ENCODE results near the gene NEK10.

NEK10 gene

DNA sequence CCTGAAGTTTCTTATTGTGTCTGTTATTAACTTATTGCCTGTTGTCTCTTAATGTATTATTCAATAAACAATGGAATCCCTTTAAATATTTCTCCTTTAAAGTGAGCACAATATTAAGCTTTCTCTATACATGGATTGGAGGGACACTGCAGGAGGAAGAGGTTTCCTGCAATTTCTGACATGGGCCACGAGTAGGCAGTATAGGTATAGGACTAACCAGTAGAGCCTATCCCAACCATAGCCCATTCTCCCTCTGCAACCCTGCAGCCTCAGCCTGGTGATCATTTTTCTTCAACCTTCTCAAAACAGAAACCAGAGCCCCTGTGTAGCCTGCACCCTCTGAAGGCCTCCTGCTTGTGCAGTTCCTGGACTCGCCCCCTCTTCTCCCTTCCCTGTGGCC lies 124.8 kb downstream of the NEK10 start:
- FAIRE-seq (no peak), DNase-seq (ENCODE audit: low spot score) (no peak)

GRCh38 chr3:27239951-27240350 lies 129.2 kb downstream of the NEK10 start:
- FAIRE-seq, result no peak
- DNase-seq (ENCODE audit: low spot score), result no peak

DNA sequence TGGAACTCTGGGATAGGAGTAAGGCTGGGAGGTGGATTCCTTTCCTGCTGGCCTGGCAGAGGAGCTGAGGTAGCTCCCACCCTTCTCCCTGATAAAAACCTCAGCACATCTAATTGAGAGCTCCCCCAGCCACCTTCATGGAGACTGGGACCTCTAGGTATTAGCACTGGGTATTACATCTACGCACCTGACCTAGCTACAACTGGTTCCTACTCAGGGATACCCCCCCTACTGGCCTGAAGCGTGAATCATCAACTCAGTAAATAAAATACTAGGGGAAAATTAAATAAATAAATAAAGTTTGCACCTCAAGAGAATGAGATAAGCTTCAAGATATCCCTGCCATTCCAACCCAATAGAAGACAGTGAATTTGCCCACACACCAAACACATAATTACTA lies 140.4 kb downstream of the NEK10 start:
- FAIRE-seq (no peak), DNase-seq (ENCODE audit: low spot score) (no peak)

- no peak for FAIRE-seq
- DNase-seq (ENCODE audit: low spot score), result peak; percentile 14
Measured at GRCh38 chr3:27224197-27224596, 145.0 kb downstream of the NEK10 start.

DNA sequence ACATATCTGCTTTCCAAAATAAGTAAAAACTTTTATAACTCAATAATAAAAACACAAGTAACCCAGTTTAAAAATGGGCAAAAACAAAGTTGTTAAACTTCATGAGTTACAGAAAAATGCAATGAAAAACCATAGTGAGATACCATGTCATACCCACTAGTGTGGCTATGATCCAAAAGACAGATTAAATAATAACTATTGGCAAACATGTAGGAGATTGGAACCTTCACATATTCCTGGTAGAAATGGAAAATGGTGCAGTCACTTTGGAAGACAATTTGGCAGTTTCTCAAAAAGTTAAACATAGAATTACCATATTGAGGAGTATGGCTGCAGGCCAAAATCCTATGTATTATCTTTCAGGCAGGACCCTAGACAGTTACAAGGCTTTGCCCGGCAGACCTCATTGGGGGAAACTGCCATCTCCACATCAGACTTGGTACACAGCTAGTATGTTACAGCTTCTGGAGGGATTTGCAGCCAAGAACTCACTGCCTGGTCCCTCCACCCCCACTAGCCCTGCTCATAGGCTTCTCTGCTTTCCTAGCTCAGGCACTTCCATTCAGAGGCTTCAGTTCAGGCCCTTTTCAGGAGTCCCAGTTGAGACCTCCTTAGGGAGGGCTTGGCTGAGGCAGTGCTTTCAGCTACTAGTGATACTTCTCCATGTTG lies 147.8 kb downstream of the NEK10 start:
- FAIRE-seq (no peak), DNase-seq (ENCODE audit: low spot score) (no peak)

DNA sequence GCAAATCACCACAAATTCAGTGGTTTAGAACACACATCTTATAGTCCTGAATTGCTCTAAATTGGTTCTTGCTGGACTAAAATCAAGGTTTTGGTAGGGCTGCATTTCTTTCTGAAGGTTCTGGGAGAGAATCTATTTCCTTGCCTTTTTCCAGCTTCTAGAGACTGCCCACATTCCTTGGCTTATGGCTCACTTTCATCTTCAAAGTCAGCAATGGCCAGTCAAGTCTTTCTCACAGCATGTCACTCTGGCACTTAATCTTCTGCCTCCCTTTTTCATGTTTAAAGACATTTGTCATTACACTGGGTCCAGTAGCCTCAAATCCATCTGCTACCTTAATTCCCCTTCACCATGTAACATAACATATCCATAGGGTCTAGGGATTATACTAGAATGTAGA lies 149.0 kb downstream of the NEK10 start:
- FAIRE-seq, result no peak

GRCh38 chr3:27219127-27219845 lies 149.9 kb downstream of the NEK10 start:
- FAIRE-seq (no peak), DNase-seq (ENCODE audit: low spot score) (no peak)

More for the DNA sequence above, 149.0 kb downstream of the NEK10 start:
- no peak for DNase-seq (ENCODE audit: low spot score)

- DNase-seq (ENCODE audit: low spot score), result peak; percentile 47
- no peak for FAIRE-seq
Measured at GRCh38 chr3:27216955-27217552, 152.1 kb downstream of the NEK10 start.

DNA sequence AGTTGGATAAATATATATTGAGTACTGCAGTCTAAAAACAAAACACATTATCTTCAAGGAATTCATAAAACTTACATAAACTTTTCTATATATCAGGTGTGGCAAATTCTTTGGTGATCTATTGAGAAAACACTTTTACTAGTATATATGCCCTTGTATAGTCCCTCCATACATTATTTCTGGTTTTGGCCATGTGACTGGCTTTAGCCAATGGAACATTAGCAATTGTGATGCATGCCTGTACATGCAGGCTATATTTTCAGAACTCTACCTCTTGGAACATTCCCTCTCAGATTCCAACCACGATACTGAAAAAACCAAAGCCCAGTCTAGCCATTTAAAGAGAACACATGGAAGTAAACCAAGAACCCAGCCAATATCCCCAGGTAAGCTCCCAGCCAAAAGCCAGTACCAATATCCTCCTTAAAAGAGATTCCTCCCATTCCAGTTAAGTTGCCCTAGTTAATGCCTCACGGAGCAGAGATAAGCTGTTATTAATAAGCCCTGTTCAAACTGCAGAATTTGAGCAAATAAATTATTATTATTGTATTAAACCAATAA lies 152.8 kb downstream of the NEK10 start:
- FAIRE-seq, result no peak
- no peak for DNase-seq (ENCODE audit: low spot score)

DNA sequence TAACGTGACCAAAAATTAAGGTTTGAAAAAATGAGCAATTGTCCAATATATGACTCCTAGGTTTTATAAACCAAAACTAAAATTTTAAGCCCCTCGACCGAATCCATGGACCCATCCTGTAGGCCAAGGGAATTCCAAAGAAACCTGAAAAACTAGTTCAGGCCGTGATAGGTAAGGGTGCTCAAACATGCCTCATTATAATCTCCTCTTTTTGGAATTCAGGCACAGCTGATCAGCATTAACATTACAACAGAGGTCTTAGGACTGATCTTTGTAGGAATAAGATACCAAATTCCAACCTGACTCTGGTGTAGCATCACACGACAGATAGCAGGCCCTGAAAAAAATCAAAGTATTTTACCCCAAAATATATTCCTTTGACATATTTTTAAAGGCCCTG lies 155.7 kb downstream of the NEK10 start:
- DNase-seq (ENCODE audit: low spot score), result no peak
- FAIRE-seq, result no peak

- FAIRE-seq, result no peak
- no peak for DNase-seq (ENCODE audit: low spot score)
Measured at GRCh38 chr3:27209617-27210264, 159.4 kb downstream of the NEK10 start.

DNA sequence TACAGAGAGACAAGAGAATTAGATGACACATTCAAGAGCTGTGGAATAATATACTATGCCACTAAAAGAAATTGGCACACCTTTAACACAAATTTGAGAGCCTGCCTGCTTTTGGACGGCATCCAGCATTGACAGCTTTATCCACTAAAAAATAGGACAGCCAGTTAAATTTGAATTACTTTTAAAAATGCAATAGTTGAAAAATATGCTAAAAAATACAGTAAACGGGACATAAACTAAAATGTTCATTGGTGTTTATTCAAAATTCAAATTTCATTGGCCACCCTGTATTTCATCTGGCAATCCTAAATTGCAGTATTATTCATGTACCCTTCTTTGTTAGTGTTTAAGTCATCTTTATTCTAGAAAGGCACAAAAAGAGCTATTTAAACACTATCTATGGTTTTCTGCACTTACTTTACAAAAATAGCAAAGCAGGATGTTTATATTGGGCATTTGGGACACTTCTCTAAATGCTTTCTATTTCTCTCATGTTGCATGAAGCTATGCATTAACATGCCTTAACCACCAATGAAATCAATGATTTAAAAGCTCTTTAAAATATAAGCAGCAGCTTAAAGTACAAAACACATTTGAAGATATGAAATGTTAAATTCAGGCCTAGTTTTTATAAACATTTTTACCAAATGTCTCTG lies 160.1 kb downstream of the NEK10 start:
- DNase-seq (ENCODE audit: low spot score) (no peak), FAIRE-seq (no peak)

- no peak for DNase-seq (ENCODE audit: low spot score)
- no peak for FAIRE-seq
Measured at GRCh38 chr3:27202959-27203358, 166.2 kb downstream of the NEK10 start.

DNA sequence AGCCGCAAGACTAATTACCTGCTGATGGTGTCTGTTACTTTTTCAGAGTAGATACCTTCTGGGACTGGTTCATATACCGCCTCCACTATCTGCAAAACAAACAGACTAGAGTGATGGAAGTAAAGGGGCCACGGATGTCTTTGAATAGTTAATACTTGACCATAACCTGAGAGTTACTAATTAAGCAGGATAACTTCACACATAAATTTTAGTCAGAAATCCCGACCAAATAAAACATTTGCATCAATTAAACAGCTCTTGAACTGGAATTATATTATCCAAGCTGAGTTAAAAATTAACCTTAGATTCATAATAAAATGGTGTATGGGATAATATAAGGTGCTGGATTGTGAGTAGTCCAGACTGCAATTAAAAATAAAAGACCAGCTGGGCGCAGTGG lies 167.7 kb downstream of the NEK10 start:
- FAIRE-seq, result no peak
- DNase-seq (ENCODE audit: low spot score), result no peak

- DNase-seq (ENCODE audit: low spot score) (no peak), FAIRE-seq (no peak)
Measured at GRCh38 chr3:27200721-27201489, 168.3 kb downstream of the NEK10 start.

- no peak for FAIRE-seq
- DNase-seq (ENCODE audit: low spot score), result no peak
Measured at GRCh38 chr3:27194861-27195483, 174.2 kb downstream of the NEK10 start.

- FAIRE-seq (peak; percentile 59), DNase-seq (ENCODE audit: low spot score) (no peak)
Measured at GRCh38 chr3:27193056-27193455, 176.1 kb downstream of the NEK10 start.

GRCh38 chr3:27186013-27186412 lies 183.2 kb downstream of the NEK10 start:
- DNase-seq (ENCODE audit: low spot score), result no peak
- no peak for FAIRE-seq

- DNase-seq (ENCODE audit: low spot score), result no peak
- FAIRE-seq, result peak; percentile 42
Measured at GRCh38 chr3:27185231-27185989, 183.8 kb downstream of the NEK10 start.
